Measurements from ENCODE around the gene TRNAU1AP.

Gene TRNAU1AP

GRCh38 chr1:28606771-28607170 lies 53.9 kb downstream of the TRNAU1AP start:
- no peak overlapping the region for H3K4me3 ChIP-seq (ENCODE audit: low read depth, low read length)
- CTCF ChIA-PET = interaction anchor here (3.4 to 7.0 kb wide), 3 partner anchors 14 to 246 kb away, joined by 10 to 144 read pairs (median 114); no protein-coding TSS in a partner anchor
- no peak for TF ChIP-seq CTCF (IDR thresholded peaks at IDR 0.05; ENCODE audit: insufficient read depth, low read length, missing control alignments)
- POLR2A ChIA-PET = no interaction called here
- no peak for DNase-seq (ENCODE audit: low read depth, low spot score)

GRCh38 chr1:28613175-28613574 lies 60.3 kb downstream of the TRNAU1AP start:
- ChIA-PET CTCF (interaction anchor here (8.8 kb wide), 1 partner anchor 10 kb away, joined by 61 read pairs; no protein-coding TSS in a partner anchor), POLR2A (interaction anchor here (0.9 kb wide), 1 partner anchor 31 kb away, joined by 3 read pairs; no protein-coding TSS in a partner anchor)
- DNase-seq (ENCODE audit: low read depth, low spot score) = no peak
- no peak for TF ChIP-seq CTCF (IDR thresholded peaks at IDR 0.05; ENCODE audit: insufficient read depth, low read length, missing control alignments)
- no peak overlapping the region for H3K4me3 ChIP-seq (ENCODE audit: low read depth, low read length)
